ENCODE measurements around the gene TAF5L.
A peak's percentile ranks its signal among the peaks of the same experiment; 100 is the strongest.
"Not testable (repeated sequence)": the region's sequence is repeated elsewhere in the genome, so short reads cannot be mapped to it uniquely, and the experiment has no call there.

TAF5L gene

DNA sequence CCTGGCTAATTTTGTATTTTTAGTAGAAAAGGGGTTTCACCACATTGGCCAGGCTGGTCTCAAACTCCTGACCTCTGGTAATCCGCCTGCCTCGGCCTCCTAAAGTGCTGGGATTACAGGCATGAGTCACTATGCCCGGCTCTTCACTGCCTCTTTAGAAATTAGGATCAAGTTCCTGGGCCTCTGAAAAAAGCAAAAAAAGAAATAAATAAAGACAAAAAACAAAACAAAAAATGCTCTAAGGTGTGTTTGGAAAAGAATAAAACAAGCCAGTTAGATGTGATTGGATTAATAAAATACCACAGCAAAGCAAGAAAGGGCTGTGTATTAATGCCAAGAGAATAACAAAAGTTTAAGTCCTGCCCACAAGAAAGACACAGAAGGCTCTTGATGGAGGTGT lies 63.2 kb downstream of the TAF5L start:
- DNase-seq = no peak

DNA sequence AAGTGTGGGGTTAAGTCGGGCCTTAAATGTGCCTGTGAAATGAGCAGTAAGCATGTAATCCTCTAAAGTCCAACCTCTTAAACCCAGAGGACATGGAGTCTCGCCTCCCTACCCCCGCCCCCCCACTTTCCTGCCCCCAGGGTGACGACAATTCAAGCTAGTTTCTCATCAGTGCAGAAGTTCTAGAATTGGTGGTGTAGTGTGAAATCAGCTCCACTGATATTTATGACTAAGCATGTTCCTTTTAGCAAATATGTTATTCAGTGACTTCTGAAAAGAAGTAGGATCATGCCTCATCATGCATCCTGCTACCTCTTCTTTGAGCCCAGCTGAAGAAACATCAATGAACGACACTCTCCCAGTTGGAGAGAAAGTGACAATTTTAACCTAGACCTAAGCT lies 64.8 kb downstream of the TAF5L start:
- no peak for DNase-seq

DNA sequence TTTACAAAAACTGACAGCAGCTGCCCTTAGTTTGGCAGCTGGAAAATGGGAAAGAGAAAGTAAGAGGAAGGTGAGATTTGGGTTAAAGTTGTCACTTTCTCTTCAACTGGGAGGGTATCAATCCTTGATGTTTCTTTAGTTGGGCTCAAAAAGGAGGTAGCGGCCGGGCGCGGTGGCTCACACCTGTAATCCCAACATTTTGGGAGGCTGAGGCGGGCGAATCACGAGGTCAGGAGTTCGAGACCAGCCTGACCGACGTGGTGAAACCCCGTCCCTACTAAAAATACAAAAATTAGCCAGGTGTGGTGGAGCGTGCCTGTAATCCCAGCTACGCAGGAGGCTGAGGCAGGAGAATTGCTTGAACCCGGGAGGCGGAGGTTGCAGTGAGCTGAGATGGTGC lies 65.8 kb downstream of the TAF5L start:
- not testable (repeated sequence) for DNase-seq

DNA sequence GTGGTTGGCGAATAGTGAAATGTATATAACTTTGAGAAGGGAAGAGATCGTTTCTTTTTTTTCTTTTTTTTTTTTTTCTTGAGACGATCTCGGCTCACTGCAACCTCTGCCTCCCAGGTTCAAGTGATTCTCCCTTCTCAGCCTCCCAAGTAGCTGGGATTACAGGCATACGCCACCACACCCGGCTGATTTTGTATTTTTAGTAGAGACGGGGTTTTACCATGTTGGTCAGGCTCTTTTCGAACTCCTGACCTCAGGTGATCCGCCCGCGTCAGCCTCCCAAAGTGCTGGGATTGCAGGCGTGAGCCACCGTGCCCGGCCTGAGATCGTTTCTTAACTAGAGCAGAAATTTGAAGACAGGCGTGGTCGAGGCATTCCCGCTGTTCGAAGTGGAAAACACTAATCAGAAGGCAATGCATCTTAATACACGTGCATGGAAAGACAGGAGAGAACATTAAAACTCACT lies 66.6 kb downstream of the TAF5L start:
- not testable (repeated sequence) for DNase-seq

DNA sequence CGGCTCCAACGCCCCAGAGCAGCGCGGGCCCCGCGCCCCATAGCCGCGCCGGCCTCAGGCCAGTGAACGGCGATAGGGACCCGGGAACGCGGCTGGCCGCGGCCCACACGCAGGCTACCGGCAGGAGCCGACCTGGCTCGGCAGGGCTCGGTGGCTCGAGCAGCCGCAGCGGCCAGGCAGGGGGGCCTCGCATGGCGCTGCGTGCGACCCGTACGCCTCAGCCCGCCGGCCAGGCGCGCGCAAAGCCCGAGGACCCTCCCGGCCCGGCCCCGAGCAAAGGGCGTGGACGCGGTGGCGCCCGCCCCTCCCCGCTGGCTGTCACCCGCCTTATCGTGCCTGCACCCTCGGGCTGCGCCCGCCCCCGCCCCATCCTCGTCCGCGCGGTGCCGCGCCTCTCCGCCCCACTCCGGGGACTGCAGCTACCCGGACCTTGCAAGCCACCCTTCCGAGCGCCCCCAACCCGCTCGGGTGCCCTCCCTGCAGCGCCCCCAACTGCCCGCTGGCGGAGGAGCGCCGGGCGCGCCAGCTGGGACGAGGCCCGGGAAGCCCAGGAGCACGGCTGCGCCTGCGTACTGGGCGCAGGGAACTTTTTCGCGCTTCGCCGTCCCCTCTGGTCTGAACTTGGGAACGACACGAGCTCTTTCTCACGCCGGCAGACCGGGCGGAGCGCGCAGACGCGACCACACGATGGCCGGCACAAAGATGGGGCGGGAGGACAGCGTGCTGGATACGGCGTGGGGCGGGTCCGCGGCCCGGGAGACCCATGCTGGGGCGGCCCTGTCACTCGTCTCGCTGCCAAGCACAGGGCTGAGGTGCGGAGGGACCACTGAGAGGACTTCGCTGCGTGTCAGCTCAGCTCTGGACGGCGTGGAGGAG lies 67.2 kb downstream of the TAF5L start, which contains the start of gene ABCB10:
Gene ABCB10, minus strand, starts transcription at position 248 of the 876 bp plus-strand sequence. Its CDS starts 55 bp downstream, at position 193.
- peak; percentile 94 for DNase-seq

DNA sequence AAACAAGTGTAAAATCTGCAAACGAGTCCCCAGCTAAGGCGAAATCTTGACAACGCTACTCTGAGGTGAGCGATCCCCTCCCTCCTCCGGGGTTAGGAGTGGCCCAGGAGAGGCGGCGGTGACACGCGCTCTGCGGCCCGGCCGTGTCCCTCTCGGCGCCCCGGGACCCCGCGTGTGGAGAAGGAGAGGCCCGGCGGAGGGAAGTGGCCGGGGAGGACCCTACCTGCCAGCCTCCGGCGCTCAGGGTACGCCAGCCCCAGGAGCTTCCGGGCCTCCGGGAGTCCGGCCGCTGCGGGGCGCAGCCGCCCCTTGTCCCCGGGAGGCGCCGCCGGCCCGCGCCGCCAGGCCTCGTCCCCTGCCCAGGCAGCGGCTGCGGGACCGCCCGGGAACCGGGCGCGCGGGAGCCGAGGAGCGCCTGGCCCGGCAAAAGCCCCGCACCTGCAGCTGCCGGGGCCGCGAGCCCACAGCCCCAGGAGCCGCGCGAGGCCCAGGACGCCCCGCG lies 68.0 kb downstream of the TAF5L start:
- DNase-seq = peak; percentile 77

DNA sequence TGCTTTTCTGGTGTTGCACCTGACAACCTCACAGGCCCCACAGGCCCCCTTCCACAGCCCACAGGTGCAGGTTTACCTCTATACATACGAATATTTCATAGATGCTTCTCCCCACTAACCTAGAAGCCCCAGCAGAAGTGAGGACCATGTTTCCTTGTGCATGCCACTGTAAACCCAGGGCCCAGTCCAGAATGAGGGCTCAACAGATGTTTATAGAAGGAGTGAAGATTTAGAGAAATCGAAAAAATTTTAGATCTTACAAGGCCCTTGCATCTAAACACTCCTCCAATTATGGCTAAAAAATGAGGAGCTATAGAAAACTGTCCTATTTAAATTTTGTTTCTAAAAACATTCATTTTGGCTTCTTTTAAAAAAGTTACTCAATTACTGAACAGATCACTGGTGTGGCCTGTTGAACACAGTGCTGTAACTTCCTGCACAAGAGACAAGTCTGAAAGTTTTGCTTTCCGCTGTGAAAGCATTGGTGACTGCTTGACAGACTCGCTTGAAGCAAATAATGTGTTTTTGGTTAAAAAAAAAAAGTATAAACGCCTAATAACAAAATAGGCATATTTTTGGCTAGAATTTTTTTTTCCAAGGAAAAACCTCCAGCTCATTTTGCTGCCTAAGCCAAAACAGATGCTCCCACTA lies 68.6 kb downstream of the TAF5L start:
- DNase-seq = no peak

DNA sequence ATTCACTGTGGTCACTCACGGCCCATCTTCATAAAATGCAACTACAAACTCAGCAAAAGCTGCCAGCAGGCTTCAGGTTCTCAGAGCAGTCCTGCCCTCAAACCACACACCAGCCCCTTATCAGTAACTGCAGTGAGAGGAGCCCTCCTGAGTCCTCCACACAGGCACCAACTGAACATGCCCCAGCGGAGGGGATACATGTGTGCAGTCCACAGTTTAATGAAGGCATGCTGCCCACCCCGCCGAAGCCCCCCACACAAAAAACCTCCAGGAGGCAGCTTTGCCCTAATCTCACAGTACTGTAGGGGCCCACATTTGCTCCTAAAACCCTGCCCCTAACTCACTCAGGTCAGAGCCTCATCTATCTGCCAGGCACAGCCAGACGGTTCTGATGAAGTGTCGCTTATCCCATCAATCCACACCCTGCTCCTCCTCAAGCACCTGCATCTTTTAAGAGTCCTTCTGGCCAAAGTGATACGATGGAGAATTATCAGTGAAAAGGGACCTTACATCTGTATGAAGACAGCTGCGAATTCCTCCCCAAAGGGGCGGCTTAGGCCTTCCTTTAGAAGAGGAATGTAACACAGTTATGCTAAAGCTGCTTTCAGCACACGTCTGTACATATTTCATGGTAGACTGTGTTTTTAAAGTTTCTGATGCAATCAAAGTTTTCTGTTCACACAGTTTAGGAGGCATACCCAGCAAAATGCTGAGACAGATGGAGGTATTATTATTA lies 70.9 kb downstream of the TAF5L start:
- DNase-seq = no peak

DNA sequence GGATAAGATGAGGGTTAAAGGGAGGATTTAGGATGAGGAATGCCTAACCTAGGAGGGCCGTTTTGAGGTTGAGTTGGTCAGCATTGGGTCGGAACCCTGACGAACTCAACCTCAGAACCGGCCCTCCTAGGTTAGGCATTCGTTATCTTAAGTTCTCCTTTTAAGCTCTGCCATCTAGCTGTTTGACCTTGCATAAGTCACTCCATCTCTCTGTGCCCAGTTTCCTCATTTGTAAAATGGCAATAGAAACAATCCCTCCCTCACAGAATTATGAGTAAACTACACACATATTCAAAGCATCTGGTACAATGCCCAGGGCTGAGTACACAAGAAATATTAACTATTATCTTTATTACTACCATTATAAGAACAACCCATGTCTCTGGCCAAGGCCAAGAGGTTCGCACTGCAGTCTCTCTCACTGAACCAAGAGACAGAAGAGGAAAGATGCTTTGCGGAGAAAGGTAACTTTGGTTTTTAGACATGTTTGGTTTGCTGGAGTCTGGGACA lies 72.2 kb downstream of the TAF5L start:
- DNase-seq = no peak

DNA sequence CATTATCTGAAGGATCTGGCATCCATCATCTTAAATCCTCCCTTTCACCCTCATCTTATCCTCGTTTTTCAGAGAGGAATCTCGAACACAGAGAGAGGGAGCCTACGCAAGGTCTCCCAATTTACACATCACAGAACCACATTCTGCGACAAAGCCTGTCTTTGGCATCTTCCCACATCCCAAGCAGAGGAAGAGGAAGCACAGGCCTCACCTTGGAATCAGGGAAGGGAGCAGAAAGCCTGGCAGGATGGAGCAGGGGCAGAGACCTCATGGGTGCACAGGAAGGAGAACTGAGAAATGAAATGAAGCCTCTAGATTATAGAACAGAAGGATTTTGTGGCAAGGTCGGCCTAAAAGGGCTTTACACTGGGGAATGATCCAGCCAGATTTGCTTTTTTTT lies 73.2 kb downstream of the TAF5L start:
- DNase-seq = no peak

DNA sequence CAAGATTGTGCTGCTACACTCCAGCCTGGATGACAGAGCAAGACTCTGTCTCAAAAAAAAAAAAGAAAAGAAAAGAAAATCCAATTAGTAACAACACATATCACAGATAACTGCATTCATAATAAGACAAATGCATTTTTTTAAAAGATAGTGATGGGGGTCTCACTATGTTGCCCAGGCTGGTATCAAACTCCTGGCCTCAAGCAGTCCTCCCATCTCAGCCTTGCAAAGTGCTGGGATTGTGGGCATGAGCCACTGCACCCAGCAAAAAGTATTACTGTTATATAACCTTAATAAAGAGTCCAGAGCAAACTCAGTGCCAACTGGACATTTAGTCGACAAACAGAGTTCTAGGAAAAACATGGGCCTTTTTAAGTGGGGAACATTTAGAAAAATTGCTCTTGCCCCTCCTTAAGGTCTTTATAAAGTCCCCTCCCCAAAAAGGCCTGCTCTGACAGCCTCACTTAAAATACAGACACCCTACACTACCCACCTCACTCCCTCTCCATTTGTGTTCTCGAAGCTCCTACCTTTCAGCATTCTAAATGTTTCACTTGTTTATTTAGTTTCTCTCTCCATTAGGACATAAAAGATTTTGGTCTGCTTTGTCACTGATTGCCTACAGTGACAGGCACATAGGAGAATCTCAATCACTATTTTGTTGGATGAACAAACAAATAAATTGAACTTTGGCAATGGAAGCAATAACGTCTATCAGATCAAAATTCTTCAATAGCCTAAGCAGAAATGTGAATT lies 74.9 kb downstream of the TAF5L start:
- DNase-seq = no peak

DNA sequence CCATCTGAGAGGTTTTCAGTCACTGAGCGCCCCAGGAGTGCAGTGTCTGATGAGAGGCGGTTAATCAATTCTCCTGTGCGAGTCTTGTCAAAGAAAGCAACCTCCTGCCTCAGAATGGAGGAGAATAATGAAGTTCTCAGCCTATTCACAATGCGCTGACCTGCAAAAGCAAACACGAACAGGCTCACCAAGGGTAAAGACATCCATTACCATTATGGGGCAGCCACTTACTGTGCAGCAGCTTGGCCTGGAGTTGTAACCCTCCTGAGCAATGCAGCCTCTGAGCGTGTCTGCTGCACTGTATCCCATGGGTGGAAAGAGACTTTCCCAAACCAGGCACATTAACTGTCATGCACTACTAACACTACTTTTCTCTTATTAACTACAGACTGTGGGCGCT lies 78.4 kb downstream of the TAF5L start:
- no peak for DNase-seq

DNA sequence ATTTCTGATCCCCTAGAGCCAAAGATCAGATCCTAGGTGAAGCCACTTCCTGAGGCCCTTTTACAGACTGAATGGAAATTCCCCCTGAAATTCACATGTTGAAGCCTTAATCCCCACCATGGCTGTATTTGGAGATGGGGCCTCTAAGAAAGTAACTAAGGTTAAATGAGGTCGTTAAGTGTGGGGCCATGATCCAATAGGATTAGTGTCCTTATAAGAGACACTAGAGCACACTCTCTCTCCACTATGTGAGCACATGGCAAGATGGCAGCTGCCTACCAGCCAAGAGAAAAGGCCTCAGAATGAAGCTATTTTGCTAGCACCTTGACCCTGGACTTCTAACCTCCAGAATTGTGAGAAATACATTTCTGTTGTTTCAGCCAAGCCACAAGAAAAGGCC lies 81.3 kb downstream of the TAF5L start:
- DNase-seq = no peak
